IMR-90 (cell line): ENCODE results near the gene XRN2. TPM values are rescaled to one million over a fixed set of nuclear protein-coding genes. Genes with fewer than 3 reads are reported as not detected.

Source experiments
- ATAC-seq: fragments of 200-7000 bp; cut with Tn5 transposase; 2 replicates; pipeline ENCODE4 v1.9.1; 2020; ENCODE audit warnings: low read depth, mild to moderate bottlenecking, moderate library complexity
- BruUV-seq: library from RNA; stranded (reverse); fragments of 400-500 nt; replicated peaks from 2 replicates; lab custom pipeline; 2021; lab: Mats Ljungman, UMichigan
- CTCF ChIA-PET: fragments of 300-600 bp; formaldehyde crosslinking; extraction: SDS; loops from one replicate; lab custom pipeline; 2021; ENCODE audit warnings: antibody characterized with exemption; lab: Yijun Ruan, JAX
- POLR2A ChIA-PET: fragments of 300-600 bp; sonication (Branson Sonifier 250); formaldehyde crosslinking; loops from one replicate; lab custom pipeline; 2022; ENCODE audit warnings: antibody characterized with exemption; ENCODE audit not compliant: unreplicated experiment; lab: Charles Lee
- DNase-seq: peaks from one replicate; pipeline ENCODE4 v3.0.0; 2013
- H2AFZ ChIP-seq: replicated peaks from 2 replicates; pipeline ENCODE3; 2013; ENCODE audit warnings: low read length, mild to moderate bottlenecking; ENCODE audit not compliant: poor library complexity
- H2AK5ac ChIP-seq: 2 replicates; pipeline ENCODE4 v1.6.1; 2013; ENCODE audit warnings: low read depth, low read length, inconsistent platforms
- H2AK9ac ChIP-seq: replicated peaks from 2 replicates; pipeline ENCODE3; 2013; ENCODE audit warnings: mild to moderate bottlenecking, low read depth, low read length, moderate library complexity; ENCODE audit not compliant: poor library complexity
- H2BK120ac ChIP-seq: 2 replicates; pipeline ENCODE4 v1.6.1; 2013; ENCODE audit warnings: low read depth, low read length, inconsistent platforms
- H2BK15ac ChIP-seq: 3 replicates; pipeline ENCODE4 v1.6.1; 2013; ENCODE audit warnings: low read depth, low read length, inconsistent platforms
- H2BK20ac ChIP-seq: 2 replicates; pipeline ENCODE4 v1.6.1; 2013; ENCODE audit warnings: low read depth, mild to moderate bottlenecking, inconsistent platforms, low read length, moderate library complexity
- H2BK5ac ChIP-seq: 2 replicates; pipeline ENCODE4 v1.6.1; 2013; ENCODE audit warnings: mild to moderate bottlenecking, low read depth, low read length, inconsistent platforms; ENCODE audit not compliant: poor library complexity, severe bottlenecking
- H3K14ac ChIP-seq: replicated peaks from 2 replicates; pipeline ENCODE4 v1.6.1; 2013; ENCODE audit warnings: low read depth, low read length, inconsistent platforms
- H3K18ac ChIP-seq: 2 replicates; pipeline ENCODE4 v1.6.1; 2013; ENCODE audit warnings: low read depth, low read length, control low read depth
- H3K23ac ChIP-seq: 2 replicates; pipeline ENCODE4 v1.6.1; 2013; ENCODE audit warnings: low read depth, low read length, inconsistent platforms
- H3K27ac ChIP-seq: 2 replicates; pipeline ENCODE4 v1.5.1; 2013; ENCODE audit warnings: mild to moderate bottlenecking, control low read depth, low read length; ENCODE audit not compliant: insufficient read depth
- H3K27me3 ChIP-seq: 2 replicates; pipeline ENCODE4 v1.6.1; 2013; ENCODE audit warnings: low read length; ENCODE audit not compliant: control insufficient read depth, insufficient read depth
- H3K36me3 ChIP-seq: 2 replicates; pipeline ENCODE4 v1.6.1; 2013; ENCODE audit warnings: low read length, mixed read lengths; ENCODE audit not compliant: control insufficient read depth, insufficient read depth
- H3K4ac ChIP-seq: 2 replicates; pipeline ENCODE4 v1.6.1; 2013; ENCODE audit warnings: low read depth, low read length, inconsistent platforms
- H3K4me1 ChIP-seq: 2 replicates; pipeline ENCODE4 v1.6.1; 2013; ENCODE audit warnings: low read length, mixed read lengths; ENCODE audit not compliant: control insufficient read depth, insufficient read depth
- H3K4me2 ChIP-seq: 2 replicates; pipeline ENCODE4 v1.6.1; 2013; ENCODE audit warnings: low read depth, mild to moderate bottlenecking, control low read depth, low read length, moderate library complexity
- H3K4me3 ChIP-seq: 2 replicates; pipeline ENCODE4 v1.5.1; 2013; ENCODE audit warnings: low read depth, mild to moderate bottlenecking, control low read depth, low read length, moderate library complexity; ENCODE audit not compliant: insufficient read depth
- H3K56ac ChIP-seq: 2 replicates; pipeline ENCODE4 v1.6.1; 2013; ENCODE audit warnings: low read length, inconsistent platforms; ENCODE audit not compliant: insufficient read depth; ENCODE audit errors: extremely low read depth
- H3K79me1 ChIP-seq, 2 experiments: 2 replicates each; pipeline ENCODE4 v1.6.1; 2013; ENCODE audit warnings: low read length in 2 of 2, inconsistent platforms in 1 of 2, low read depth in 1 of 2
- H3K9ac ChIP-seq: 2 replicates; pipeline ENCODE4 v1.6.1; 2013; ENCODE audit warnings: low read depth, low read length, control low read depth
- H3K9me1 ChIP-seq: 2 replicates; pipeline ENCODE4 v1.6.1; 2013; ENCODE audit warnings: low read length, inconsistent platforms; ENCODE audit not compliant: insufficient read depth
- H3K9me3 ChIP-seq: 2 replicates; pipeline ENCODE4 v1.6.1; 2013; ENCODE audit warnings: low read length; ENCODE audit not compliant: control insufficient read depth, insufficient read depth
- H4K20me1 ChIP-seq: 2 replicates; pipeline ENCODE4 v1.6.1; 2013; ENCODE audit warnings: low read length, inconsistent platforms; ENCODE audit not compliant: insufficient read depth
- H4K5ac ChIP-seq: 2 replicates; pipeline ENCODE4 v1.6.1; 2013; ENCODE audit warnings: mild to moderate bottlenecking, low read depth, low read length, control low read depth
- H4K8ac ChIP-seq, 2 experiments: 2 replicates each; pipeline ENCODE4 v1.6.1; 2013; ENCODE audit warnings: low read depth in 2 of 2, low read length in 2 of 2, control low read depth in 1 of 2, inconsistent platforms in 1 of 2
- H4K91ac ChIP-seq: 2 replicates; pipeline ENCODE4 v1.6.1; 2013; ENCODE audit warnings: low read depth, low read length, inconsistent platforms; ENCODE audit not compliant: insufficient read depth
- CHD1 ChIP-seq: IDR thresholded peaks from 2 replicates; pipeline ENCODE4 v1.6.1; 2012; ENCODE audit warnings: low read depth, low read length, improper control_type of control experiment
- CTCF ChIP-seq: conservative IDR thresholded peaks from 2 replicates; pipeline ENCODE4 v1.5.1; 2012; ENCODE audit warnings: mild to moderate bottlenecking, low read depth, low read length, improper control_type of control experiment
- NFE2L2 ChIP-seq: fragments of 150-350 bp; IDR thresholded peaks from 2 replicates; pipeline ENCODE4 v1.6.1; 2016; ENCODE audit warnings: low read depth, mild to moderate bottlenecking, low read length
- POLR2A ChIP-seq: IDR thresholded peaks from 2 replicates; pipeline ENCODE4 v1.6.1; 2012; ENCODE audit warnings: mild to moderate bottlenecking, low read depth, low read length
- RAD21 ChIP-seq: IDR thresholded peaks from 2 replicates; pipeline ENCODE4 v1.6.1; 2012; ENCODE audit warnings: low read length, improper control_type of control experiment
- WGBS, 2 experiments: methylation state at CpG; one replicate each; pipeline versions ENCODE4 v1.1.5 to v1.1.7; 2013; ENCODE audit warnings: missing lambda C conversion rate in 2 of 2; ENCODE audit not compliant: insufficient read length in 1 of 2; ENCODE audit errors: extremely low coverage in 2 of 2; 5-methylcytosine and 5-hydroxymethylcytosine counted together
- dilution Hi-C: fragments of 300-500 bp; cut with HindIII; formaldehyde crosslinking; loops from one replicate; pipeline ENCODE4 v1.14.3; 2018; ENCODE audit warnings: low sequenced_read_pairs; ENCODE audit not compliant: unreplicated experiment
- in situ Hi-C: fragments of 300-500 bp; cut with MboI; formaldehyde crosslinking; loops from 3 replicates; pipeline ENCODE4 v1.14.3; 2019; ENCODE audit warnings: low sequenced_read_pairs, inconsistent platforms, mixed read lengths
- intact Hi-C: fragments of 100-400 bp; cut with micrococcal nuclease; formaldehyde crosslinking; loops from 2 replicates; pipeline ENCODE4 v1.10.0; 2022
- polyA plus RNA-seq, 3 experiments: library from polyadenylated mRNA; depleted of rRNA; stranded (reverse); fragments of >200 nt; gene quantifications; 2 replicates each; pipeline ENCODE4 v1.2.3, GENCODE V29; 2012; ENCODE audit warnings: low replicate concordance in 1 of 3
- total RNA-seq: library from RNA; depleted of rRNA; stranded (reverse); fragments of >200 nt; gene quantifications from 2 replicates; pipeline ENCODE4 v1.2.3, GENCODE V29; 2012

The XRN2 gene
- total and polyA plus RNA-seq, 2 of the 4 experiments (the other 2 are of a cell fraction) = 58.1 to 70.8 TPM

GRCh38 chr20:21376626-21377025 is 73.5 kb downstream of the XRN2 start:
- no TSS peak for BruUV-seq
- peak; percentile 13 for DNase-seq

More at GRCh38 chr20:21376626-21377025, 73.5 kb downstream of the XRN2 start:
- Histone ChIP-seq H4K5ac (no peak overlapping the region), H2BK5ac (no peak overlapping the region), H2AK9ac (no peak overlapping the region), H3K4me1 (0 out of 2 replicates have a peak, but pooled peaks cover 2% of the 10 kb centered on the region), H4K8ac (no peak overlapping the region), H3K27ac (no peak overlapping the region), H3K9me1 (peaks cover 9% of the 10 kb centered on the region; the same call in 1 of the 2 replicates), H2BK15ac (no peak overlapping the region), H3K4me3 (no peak overlapping the region), H3K9me3 (no peaks in the 10 kb centered on the region), H3K79me1 (peaks cover 17 to 42% of the 10 kb centered on the region in 2 experiments; a peak in 3 of 4 replicates), H3K23ac (no peak overlapping the region), H4K91ac (no peak overlapping the region), H3K56ac (no peak overlapping the region), H3K4me2 (no peak overlapping the region), H2AFZ (no peak overlapping the region), H4K20me1 (peaks cover 14% of the 10 kb centered on the region; the same call in 1 of the 2 replicates), H2AK5ac (no peak overlapping the region), H3K14ac (no peak overlapping the region), H2BK20ac (no peak overlapping the region), H3K9ac (no peak overlapping the region), H3K27me3 (no peaks in the 10 kb centered on the region), H3K18ac (no peak overlapping the region), H3K4ac (no peak overlapping the region), H2BK120ac (no peak overlapping the region), H3K36me3 (peaks cover 10% of the 10 kb centered on the region)
- WGBS, 2 experiments = 100% methylated on average over 2 of the region's 3 CpGs; no CpG with 5 or more reads in 1 of the 2 experiments
- CTCF ChIA-PET = no interaction called here
- POLR2A ChIA-PET = no interaction called here
- ATAC-seq = no peak
- TF ChIP-seq NFE2L2 = no peak
- TF ChIP-seq POLR2A = no peak
- no peak for TF ChIP-seq RAD21
- no peak for TF ChIP-seq CTCF
- TF ChIP-seq CHD1 = no peak
- dilution Hi-C loops = no loop called here
- in situ Hi-C loops = no loop called here
- intact Hi-C loops = no loop called here
